Stimulated activated CD4-positive, alpha-beta T cell treated with anti-CD3 and anti-CD28 coated beads, Interleukin-15, amount 100 ng/mL, for 1 hour (primary cell): ENCODE results near the gene APBA3.
A peak's percentile ranks its signal among the peaks of the same experiment; 100 is the strongest.

Experiments used
- DNase-seq, 2 donors: peaks; one replicate each; pipeline ENCODE4 v3.0.0-alpha.2; 2020; ENCODE audit warnings: low read depth in 1 of 2, low spot score in 1 of 2

The APBA3 gene, protein sequence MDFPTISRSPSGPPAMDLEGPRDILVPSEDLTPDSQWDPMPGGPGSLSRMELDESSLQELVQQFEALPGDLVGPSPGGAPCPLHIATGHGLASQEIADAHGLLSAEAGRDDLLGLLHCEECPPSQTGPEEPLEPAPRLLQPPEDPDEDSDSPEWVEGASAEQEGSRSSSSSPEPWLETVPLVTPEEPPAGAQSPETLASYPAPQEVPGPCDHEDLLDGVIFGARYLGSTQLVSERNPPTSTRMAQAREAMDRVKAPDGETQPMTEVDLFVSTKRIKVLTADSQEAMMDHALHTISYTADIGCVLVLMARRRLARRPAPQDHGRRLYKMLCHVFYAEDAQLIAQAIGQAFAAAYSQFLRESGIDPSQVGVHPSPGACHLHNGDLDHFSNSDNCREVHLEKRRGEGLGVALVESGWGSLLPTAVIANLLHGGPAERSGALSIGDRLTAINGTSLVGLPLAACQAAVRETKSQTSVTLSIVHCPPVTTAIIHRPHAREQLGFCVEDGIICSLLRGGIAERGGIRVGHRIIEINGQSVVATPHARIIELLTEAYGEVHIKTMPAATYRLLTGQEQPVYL

DNA sequence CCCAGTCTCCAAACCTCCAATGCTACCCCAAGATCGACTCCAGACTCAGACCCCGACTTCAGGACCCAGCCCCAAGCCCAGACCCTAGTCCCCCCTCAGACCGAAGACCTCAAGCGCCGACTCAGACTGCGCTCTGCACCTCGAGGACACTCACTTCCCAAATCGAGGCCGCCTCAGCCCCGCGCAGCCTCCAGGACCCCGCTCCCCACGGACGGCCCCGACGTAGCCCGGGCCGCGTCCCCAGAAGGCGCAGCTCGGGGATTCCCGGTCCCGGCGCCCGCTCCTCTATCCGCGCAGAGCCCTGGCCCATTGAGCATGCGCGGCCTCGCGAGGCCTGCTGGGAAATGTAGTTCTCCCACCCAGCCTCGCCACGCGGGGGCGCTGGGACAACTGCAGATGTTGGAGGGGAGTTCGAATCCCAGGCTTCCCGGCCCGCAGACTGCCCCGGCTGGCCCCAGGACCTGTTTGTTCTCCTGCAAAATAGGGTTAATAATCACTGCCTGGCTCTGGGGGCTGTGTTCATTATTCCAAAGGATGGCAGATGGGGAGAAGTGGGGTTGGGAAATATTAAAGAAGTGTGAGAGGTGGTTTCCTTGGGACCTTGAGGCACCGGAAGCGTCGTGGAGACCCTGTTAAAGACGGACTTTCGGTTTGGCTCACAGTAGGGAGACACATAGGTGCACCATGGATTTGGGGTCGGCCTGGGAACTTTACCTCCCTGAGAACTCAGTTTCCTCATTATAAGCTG, at the start of gene APBA3:
TSS of gene APBA3 (minus strand) at position 311 of the 748 bp plus-strand sequence. CDS start 1,428 bp downstream, outside the sequence.
- peak; percentile 95 to 97 for DNase-seq

DNA sequence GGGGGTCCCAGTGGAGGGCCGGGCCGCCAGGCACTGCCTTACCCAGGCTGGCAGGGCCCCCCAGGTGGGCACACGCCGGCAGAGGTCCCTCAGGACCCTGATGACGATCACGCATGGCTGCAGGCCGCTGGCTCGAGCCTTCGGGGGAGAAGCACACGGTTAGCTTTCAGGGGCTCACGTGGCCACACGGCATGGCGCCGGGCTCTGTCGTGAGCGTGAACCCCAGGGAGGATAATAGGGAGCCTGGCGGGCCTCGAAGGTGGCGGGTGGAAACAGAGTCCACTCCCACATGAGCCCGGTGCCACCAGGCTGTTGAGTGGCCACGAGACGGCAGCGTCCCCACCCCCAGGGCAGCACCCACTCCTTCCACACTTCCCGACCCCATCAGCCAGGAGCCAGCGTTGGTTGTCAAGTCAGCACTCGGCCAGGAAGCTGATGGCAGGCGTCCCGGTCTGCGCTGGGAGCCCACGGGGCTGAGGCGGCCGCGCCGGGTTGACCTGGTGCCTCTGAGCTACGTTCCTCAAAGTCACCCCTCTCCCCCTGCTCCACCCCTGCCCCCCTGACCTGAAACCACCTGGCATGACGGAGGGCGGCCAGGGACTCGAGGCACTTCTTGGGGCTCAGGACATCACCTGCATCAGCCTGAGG, 49.3 kb upstream of the APBA3 start:
- no peak for DNase-seq

DNA sequence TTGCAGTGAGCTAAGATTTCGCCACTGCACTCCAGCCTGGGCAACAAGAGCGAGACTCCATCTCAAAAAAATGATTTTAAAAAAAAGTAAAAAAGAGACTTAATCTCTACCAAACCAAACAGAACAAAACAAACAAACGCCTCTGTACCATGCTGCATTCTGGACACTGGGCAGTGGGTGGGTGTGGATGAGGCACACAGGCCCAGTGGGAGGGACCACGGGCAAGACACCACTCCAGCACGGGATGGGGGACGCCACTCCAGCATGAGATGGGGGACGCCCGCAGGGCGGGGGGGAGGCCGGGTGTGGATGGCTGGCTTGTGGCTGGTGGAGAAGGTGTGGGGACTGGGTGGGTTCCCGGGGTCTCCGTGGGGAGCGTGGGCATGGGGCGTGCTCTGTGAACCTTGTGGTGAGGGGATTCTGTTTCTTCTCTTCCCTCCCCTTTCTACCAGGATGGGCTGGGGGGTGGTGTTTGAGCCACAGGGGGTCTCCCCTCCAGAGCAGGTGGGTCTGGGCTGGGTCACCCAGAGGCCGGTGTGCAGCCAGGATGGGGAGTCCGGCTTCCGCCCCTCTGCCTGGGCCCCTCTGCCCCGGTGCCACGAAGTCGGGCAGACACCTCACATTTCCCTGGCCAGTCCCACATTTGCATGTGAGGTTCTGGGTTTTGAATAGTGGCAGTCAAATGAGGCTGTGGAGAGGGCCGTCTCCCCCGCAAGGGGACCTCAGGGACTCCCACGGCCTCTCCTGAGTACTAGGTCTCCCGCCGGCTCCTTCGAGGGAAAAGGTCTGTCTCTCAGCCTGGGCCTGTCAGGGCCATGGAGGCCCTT, 48.6 kb upstream of the APBA3 start:
- DNase-seq = no peak

DNA sequence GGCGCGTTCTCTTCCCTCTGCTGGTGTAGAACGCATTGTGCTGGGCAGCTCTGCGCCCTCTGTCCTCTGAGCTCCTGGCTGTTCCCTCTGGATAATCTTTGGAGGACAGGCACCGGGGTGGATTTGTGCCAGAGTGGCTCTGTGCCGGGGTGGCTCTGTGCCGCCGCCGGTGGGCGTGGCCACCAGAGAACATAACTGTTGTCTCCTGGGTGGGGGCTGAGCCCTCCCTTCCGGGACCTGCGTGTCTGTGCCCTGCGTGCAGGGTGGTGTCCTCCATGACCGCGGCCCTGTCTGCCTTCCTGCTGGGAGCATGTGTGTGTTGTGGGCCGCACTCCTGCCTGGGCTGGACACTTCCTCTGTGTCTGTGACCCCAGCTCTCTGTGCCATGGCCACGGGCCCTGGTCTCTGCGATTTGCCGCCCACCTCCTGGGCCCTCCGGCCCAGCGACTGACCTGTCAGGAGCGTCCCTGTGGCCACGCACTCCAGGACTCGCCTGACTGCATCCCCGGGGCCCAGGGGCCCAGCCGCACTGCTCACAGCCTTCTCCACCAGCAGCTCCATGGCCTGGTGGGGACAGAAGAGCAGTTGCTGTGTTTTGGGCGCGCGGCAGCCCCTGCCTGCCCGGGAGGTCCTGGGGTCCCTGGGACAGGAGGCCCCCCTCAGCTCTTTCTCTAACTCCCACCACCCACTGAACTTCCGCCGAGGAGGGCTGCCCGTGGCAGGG, 47.1 kb upstream of the APBA3 start:
- DNase-seq = no peak

DNA sequence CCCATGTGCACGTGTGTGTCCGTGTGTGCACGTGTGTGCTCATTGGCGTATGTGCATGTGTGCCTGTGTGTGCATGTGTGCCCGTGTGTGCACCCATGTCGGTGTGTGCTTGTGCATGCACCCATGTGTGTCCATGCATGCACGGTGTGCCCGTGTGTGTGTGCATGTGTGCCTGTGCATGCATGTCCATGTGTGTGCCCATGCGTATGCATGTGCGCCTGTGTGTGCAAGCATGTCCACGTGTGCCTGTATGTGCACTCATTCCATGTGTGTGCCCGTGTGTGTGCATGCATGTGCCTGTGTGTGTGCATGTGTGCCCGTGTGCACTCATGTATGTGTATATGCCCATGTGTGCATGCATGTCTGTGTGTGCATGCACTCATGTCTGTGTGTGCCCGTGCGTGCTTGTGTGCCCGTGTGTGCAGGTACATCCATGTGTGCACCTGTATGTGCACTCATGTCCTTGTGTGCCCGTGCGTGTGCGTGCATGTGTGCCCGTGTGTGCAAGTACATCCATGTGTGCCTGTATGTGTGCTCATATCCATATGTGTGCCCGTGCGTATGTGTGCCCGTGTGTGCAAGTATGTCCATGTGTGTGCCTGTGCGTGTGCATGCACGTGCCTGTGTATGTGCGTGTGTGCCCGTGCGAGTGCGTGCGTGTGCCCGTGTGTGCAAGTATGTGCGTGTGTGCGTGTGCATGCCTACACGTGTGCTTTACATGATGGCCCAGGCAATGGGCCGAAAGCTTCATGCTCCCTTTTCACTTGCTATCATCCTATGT, 46.3 kb upstream of the APBA3 start:
- DNase-seq = no peak

DNA sequence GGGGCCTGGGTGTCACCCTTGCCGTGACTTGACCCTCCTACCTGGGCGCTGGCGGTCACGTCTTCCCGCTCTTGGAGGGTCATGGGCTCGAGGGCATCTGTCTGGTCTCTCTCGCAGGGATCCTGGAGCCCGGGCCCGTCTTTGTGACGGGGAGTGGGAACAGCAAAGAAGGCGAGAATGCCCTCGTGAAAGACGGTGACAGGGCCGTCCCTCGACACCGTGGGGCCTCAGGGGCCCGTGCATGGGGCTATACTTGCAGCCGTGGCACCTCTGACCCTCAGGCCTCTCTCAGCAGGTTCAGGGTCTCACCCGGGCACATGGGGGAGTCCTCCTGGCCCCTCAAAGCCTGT, 45.6 kb upstream of the APBA3 start:
- DNase-seq = no peak

DNA sequence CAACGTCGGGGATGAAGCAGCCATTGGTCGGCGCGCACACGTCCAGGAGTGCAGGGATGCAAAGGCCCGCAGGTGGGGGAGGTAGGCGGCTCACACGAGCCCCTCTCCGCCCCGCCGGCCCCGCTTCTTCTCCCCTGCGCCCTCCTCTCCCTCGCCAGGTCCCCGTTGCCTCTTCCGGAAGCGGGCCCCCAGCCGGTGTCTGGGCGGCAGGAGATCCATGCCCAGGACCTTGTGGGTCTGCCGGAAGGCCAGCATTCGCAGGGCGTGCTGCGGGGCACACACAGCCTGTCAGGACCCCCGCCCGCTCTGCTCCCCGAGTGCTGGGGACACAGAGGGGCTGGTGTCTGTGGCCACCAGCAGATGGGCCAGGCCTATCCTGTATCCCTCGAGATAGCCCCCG, 44.4 kb upstream of the APBA3 start:
- DNase-seq = no peak

DNA sequence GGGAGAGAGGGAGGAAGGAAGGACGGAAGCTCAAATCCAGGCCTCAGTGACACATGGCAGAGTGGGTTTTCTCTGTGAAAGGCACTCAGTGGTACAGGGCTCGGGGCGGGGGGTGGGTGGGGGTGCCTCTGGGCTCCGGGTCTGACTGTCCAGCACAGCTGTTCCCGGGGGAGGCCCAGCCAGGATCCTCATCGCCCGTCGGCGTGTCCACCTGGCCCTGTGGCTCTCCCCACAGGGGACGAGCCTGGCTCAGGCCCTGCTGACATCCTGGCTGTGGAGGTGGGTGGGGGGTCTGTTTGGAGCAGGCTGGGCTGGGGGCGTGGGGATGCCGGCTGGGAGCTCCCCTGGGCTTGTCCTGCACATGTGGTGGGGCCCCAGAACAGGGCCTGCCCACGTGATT, 42.9 kb upstream of the APBA3 start:
- DNase-seq = no peak

DNA sequence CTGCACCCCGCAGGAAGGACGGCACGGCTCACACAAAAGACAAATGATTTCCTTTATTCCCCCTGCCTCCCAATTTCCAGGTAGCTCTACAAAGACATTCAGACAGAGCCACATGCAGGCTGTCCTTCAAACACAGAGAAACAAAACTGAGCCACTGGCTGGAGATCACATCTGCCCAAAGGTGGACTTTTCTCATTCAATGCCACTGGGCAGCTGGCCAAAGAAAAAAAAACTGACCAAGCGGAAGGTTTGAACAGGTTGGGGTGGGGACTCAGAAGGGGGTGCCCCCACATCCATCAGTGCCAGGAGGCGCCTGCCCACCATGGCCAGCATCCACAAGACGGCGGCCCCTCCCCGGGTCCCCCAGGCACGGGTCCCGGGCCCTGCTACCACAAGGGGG, 42.5 kb upstream of the APBA3 start:
- no peak for DNase-seq

DNA sequence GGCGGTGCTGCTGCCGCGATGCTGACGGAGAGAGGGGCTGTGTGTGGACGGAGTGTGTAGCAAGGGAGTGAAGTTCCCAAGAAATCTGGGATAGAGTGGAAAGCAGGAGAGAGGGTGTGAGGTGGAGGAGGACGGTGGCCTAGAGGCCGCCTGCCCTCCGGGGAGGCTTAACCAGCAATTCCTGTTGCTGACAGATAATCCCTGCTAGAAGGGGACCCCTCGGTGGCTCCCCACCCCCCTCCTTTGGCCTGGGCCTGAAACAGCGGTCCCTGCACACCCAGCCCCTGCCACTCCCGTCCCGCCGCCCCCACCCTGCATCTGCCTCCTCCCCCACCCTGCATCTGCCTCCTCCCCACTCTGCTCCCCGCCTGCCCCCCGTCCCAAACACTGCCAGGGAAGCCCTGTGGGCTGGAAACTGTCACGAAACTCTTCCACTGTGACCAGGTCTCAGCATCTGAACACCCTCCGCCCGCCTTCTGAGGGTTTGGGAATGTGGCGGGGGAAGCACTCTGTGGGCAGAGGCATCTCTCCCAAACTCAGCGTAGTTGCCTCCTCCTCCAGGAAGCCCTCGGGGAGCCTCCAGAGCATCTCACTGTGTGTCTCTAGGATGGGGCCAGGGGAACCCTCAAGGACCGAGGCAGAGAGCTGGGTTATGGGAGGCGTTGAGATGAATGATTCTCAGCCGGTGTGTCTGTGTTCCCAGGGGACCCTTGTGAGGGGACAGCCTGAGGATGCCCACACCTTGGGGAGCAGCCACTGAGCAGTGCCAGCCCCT, 41.8 kb upstream of the APBA3 start:
- no peak for DNase-seq

DNA sequence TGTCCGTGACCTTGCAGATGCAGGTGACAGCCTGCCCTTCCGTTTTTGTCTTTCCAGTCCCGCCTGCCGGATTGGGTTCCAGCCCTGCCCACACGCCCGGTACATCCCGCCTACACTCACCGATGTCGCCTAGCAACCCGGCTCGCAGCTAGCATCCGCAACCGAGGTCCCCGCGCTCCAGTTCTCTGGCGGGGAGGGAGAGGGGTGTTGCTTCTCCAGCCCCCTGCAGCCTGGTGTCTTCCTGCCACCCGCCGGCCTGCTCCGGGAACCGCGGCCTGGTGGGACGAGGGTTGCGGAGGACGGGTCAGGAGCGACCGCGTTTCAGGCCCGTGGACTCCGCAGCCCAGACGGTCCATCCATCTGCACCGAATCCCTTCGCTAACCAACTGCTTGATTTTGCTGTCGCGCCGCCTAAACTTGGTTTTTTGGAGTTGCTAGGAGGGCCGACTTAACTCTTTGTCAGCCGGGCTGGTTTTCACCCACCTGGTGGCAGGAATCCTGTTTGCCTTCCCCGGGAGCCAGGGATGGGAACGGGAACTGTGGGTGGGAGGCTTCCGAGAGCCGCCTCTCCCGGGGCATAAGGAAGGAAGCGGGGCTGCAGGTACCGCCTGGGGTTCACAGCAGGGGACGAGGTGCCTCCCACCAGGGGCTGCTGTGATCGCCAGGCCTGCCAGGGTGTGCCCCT, 40.1 kb upstream of the APBA3 start:
- DNase-seq = peak; percentile 26 to 35

DNA sequence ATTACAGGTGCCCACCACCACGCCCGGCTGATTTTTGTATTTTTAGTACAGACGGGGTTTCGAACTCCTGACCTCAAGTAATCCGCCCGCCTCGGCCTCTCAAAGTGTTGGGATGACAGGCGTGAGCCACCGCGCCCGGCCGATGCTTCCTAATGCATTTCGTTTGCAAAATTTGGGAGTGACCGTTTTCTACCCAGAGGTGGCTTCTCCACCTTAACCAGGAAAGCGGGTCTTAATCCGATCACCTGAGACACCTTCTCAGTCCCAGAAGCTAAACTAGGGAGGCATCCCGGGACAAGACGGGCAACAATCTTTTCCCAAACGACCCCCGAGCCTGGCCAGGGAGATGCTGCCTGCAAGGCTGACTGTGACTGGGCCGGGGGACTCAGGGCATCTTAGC, 39.5 kb upstream of the APBA3 start:
- DNase-seq = no peak

DNA sequence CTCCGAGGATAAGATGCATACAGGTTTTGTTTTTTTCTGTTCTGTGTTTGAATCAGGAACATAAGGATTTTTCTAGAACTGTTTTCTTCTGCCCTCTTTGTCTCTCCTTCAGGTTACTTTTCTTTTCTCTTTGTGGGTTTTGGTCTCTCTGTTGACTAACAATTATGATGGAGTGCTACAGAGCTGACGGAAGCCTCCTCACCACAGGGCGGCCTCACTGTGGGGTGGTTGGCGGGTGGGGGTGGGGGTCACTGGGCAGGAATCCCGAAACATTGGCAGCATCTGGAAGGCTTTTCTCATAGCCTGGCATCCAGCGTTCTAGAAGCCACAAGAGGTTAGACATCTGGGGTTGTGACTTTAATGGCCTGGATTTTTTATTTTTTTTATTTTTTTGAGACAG, 36.6 kb upstream of the APBA3 start:
- DNase-seq = no peak

DNA sequence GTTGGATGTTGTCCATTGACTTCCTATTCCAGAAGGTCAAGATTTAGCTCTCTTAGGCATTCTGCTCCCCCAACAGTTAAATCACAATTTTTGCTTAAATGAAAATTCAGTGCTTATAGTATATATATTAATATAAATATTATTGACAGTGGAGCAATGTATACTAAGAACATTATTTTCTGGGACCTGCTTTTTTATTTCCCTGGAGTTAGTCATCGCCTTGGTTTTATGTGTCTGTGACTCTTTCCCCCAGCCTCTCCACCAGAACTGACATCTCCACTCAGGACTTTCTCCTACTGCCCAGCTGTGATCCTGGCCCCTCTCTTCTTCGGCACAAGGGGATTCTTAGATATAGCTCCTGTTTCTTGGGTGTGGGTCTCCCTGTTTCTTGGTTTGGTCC, 34.9 kb upstream of the APBA3 start:
- no peak for DNase-seq

DNA sequence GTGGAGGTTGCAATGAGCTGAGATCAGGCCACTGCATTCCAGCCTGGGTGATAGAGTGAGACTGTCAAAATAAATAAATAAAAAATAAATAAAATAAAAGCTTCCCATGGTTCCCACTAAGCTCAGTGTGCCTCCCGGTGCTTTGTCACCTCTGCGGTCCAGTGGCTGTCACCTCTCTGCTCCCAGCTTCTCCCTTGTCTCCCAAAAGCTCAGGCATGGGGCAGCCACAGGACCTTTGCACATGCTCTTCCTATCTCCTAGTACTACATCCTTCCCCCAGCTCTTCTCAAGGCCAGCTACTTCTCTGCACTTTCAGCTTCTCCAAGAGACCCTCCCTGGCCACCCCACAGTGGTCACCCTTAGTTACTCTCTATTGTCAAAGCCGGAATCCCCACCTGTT, 32.3 kb upstream of the APBA3 start:
- DNase-seq = no peak

DNA sequence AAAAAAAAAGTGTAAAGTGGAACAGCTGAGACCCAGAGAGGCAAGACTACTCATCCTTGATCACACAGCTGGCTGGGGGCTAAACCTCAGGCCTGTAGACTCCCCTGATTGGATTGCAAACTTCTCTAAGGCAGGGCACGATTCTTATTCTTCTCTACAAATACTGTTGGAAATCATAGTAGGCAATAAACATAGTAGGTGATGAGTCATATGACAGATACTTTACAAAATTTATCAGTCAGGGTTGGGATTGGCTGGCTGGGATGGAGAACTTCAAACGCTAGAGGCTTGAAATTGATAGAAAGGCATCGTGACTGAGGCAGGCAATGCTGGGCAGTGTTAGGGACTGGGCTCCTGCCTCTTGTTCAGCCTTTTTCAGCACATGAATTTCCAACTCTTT, 30.6 kb upstream of the APBA3 start:
- DNase-seq = no peak

DNA sequence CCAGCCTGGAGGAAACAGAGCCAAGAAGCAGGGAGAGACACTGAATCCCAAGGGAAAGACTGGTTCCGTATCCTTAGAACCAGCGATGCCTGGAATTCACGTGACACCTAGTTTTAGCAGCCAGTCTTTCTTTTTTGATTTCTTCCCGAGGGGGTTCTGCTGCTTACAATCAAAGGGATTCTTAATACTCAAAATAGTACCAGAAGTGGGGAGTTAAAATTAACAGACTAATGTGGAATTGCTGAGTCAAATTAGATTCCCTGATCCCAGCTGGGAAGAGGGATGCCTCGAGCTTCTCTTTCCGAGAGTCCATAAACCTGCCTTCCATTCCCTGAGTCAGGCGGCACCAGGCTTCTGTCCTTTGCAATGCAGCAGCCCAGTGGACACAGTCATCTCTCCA, 29.4 kb upstream of the APBA3 start:
- DNase-seq = no peak

DNA sequence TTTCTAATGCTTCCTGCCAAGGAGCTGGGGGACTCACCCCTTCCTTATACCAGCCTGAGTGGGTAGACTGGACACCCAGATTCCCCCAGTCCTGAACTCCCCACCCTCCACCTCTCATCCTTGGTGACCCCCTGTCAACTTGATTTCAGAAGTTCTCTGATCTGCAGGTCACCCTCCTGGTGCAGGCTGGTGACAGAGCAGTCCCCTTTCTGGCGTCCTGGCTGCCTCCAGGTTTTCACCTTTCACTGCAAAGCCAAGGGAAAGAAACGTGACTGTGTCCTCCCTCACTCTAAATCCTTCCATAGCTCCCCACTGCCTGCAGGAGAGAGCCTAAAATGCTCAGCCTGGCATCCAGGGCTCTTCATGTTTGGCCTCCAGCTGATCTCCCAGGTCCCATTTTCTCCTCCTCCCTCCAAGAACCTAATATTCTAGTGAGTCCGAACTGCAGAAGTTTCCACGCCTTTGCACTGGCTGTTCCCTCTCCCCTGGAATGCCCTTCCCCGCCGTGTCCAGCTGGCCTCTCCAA, 28.8 kb upstream of the APBA3 start:
- DNase-seq = no peak
